Measurements from ENCODE around the gene HMCN1.

HMCN1 gene

GRCh38 chr1:185811073-185811709, 77.0 kb downstream of the HMCN1 start:
- POLR2A ChIA-PET: interaction anchor here (0.7 kb wide), 1 partner anchor 53 kb away, joined by 3 read pairs; no protein-coding TSS in a partner anchor
- TF ChIP-seq, protein P1, sequence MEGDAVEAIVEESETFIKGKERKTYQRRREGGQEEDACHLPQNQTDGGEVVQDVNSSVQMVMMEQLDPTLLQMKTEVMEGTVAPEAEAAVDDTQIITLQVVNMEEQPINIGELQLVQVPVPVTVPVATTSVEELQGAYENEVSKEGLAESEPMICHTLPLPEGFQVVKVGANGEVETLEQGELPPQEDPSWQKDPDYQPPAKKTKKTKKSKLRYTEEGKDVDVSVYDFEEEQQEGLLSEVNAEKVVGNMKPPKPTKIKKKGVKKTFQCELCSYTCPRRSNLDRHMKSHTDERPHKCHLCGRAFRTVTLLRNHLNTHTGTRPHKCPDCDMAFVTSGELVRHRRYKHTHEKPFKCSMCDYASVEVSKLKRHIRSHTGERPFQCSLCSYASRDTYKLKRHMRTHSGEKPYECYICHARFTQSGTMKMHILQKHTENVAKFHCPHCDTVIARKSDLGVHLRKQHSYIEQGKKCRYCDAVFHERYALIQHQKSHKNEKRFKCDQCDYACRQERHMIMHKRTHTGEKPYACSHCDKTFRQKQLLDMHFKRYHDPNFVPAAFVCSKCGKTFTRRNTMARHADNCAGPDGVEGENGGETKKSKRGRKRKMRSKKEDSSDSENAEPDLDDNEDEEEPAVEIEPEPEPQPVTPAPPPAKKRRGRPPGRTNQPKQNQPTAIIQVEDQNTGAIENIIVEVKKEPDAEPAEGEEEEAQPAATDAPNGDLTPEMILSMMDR (IDR thresholded peaks at IDR 0.05; ENCODE audit: insufficient read depth, low read length, missing control alignments): no peak
- H3K4me3 ChIP-seq (ENCODE audit: low read depth, low read length): no peak overlapping the region
- no peak for DNase-seq (ENCODE audit: low read depth, low spot score)
- CTCF ChIA-PET: interaction anchor here (0.7 to 1.8 kb wide), 9 partner anchors 10 to 404 kb away, joined by 3 to 8 read pairs (median 4); no protein-coding TSS in a partner anchor

DNA sequence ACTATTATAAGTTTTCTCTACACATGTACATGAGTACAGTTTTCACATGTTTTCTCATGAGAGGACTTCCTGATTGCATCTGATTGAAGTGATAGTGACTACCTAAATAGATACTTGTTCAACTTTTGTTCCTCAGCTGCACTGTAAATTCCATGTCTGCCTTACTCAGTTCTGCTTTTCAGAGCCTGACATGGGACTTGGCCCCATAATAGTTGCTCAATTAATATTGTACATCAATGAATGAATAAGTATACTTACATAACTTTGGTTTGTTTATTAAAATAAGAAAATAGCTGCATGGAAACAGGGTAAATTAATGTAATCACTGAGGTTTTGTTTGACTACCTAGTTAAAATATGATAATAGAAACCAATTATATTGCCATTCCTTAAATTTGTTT, 78.7 kb downstream of the HMCN1 start:
- ChIA-PET POLR2A (no interaction called here), CTCF (interaction anchor here (0.7 to 2.3 kb wide), 24 partner anchors 8 to 420 kb away, joined by 3 to 14 read pairs (median 4); no protein-coding TSS in a partner anchor)
- DNase-seq (ENCODE audit: low read depth, low spot score): no peak
- no peak overlapping the region for H3K4me3 ChIP-seq (ENCODE audit: low read depth, low read length)
- TF ChIP-seq, protein P1 (IDR thresholded peaks at IDR 0.05; ENCODE audit: insufficient read depth, low read length, missing control alignments): no peak

DNA sequence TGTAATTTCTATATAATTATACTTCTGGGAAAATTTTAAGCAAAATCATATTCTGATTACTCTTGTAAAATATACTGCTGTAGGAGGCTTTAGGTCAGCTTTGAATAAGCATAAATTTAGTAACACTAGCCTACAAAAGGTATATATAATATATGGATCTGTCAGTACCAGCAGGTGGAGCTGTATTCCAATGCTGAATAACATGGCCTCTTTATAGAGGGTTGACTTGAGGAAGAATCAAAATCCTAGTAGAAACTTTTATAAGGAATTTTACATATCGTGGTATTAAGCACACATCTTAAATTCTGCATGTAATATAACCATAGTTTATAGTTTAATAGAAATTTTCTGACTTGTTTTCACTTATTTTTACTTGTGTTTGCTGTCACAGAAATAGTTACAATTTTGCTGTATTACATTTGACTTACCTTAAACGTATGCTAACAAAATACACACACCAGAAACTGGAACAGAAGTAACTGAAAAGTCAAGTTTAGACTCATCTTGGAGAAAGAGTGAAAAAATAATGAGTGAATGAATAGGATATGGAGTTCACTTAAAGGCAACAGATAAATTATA, 79.3 kb downstream of the HMCN1 start:
- POLR2A ChIA-PET: no interaction called here
- H3K4me3 ChIP-seq (ENCODE audit: low read depth, low read length): no peak overlapping the region
- TF ChIP-seq, protein P1 (IDR thresholded peaks at IDR 0.05; ENCODE audit: insufficient read depth, low read length, missing control alignments): peak; percentile 18
- CTCF ChIA-PET: interaction anchor here (0.7 to 2.3 kb wide), 24 partner anchors 8 to 419 kb away, joined by 3 to 14 read pairs (median 4); no protein-coding TSS in a partner anchor
- DNase-seq (ENCODE audit: low read depth, low spot score): no peak

- ChIA-PET CTCF (interaction anchor here (1.2 to 2.4 kb wide), 5 partner anchors 11 to 394 kb away, joined by 3 to 7 read pairs (median 4); no protein-coding TSS in a partner anchor), POLR2A (interaction anchor here (0.6 to 1.2 kb wide), 3 partner anchors 43 to 92 kb away, joined by 3 to 5 read pairs (median 5); partner anchors contain the start of gene HMCN1)
- peak; percentile 50 for DNase-seq (ENCODE audit: low read depth, low spot score)
- TF ChIP-seq, protein P1 (IDR thresholded peaks at IDR 0.05; ENCODE audit: insufficient read depth, low read length, missing control alignments): no peak
- no peak overlapping the region for H3K4me3 ChIP-seq (ENCODE audit: low read depth, low read length)
Measured at GRCh38 chr1:185816460-185816859, 82.3 kb downstream of the HMCN1 start.

- ChIA-PET CTCF (no interaction called here), POLR2A (no interaction called here)
- TF ChIP-seq, protein P1 (IDR thresholded peaks at IDR 0.05; ENCODE audit: insufficient read depth, low read length, missing control alignments): no peak
- no peak overlapping the region for H3K4me3 ChIP-seq (ENCODE audit: low read depth, low read length)
- DNase-seq (ENCODE audit: low read depth, low spot score): no peak
Measured at GRCh38 chr1:185819798-185820197, 85.6 kb downstream of the HMCN1 start.
